NCI-H510A (cell line): ENCODE measurements around the gene FAH.

ENCODE experiments used
- DNase-seq: peaks from one replicate; lab custom pipeline; 2025; lab: John Stamatoyannopoulos, UW

FAH gene

DNA sequence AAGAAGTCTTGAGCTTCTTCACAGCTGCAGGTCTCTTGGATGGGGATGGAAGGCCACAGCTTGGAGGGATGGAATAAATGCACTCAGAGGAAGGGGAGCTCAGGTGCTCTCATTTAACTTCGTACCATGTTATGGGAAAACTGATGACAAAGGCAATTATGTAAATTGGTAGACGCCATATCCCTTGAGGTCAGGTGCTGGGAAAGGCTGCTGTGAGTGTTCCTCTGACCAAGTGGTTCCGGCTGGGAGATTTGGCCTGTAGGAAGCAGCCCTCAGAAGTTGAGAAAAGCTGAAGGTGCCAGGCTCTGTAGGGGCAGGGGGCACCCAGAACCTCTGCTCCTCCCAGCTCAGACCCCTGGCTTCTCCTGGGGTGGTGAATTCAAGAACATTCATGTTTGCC is 47.1 kb downstream of the FAH start:
- DNase-seq, result no peak

DNA sequence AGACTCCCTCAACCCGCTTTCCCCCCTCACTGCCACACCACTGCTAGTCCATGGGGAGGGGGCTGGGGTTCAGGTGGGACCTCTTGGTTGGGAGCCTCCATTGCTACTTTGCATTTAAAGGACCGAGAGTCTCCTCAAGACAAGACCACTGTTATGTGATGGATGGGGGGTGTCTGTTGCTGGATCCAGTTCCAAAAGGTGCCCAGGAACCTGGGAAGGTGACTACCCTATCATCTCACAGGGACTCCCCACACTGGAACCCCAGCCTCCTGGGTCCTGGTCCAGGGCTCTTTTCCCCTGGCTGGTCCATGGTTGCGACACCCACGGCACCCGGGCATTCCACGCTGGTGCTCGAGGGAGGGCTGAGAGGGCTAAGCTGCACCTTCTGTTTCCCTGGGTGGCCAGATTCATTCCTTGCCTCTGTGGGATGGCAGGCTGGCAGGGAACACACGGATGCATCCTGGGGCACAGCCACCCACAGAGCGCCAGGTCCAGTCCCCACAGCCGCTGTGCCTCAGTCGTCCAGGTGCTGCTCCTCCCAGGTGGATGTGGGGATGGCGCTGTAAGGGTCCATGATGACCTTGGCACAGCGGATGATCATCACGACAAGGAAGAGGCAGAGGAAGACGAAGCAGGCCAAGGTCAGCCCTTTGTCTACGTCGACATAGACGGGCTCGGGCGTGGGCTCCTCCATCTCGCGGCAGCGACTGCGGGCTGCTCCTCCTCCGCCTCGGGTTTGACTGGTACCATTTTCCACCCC is 48.6 kb downstream of the FAH start:
- DNase-seq, result no peak

DNA sequence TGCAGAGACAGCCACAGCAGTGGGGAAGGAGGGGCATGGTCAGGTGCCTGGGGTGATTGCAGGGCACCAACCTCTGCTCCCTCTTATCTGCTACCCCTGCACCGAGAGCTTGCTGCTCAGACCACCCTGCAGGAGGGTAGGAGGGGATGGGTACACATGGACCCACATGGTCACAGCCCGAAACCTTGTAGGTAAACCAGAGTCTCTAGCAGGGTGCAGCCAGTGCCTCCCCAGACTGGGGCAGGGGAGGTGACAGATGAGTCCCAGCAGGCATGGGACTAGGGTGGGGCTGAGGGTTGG is 49.2 kb downstream of the FAH start:
- DNase-seq, result no peak

DNA sequence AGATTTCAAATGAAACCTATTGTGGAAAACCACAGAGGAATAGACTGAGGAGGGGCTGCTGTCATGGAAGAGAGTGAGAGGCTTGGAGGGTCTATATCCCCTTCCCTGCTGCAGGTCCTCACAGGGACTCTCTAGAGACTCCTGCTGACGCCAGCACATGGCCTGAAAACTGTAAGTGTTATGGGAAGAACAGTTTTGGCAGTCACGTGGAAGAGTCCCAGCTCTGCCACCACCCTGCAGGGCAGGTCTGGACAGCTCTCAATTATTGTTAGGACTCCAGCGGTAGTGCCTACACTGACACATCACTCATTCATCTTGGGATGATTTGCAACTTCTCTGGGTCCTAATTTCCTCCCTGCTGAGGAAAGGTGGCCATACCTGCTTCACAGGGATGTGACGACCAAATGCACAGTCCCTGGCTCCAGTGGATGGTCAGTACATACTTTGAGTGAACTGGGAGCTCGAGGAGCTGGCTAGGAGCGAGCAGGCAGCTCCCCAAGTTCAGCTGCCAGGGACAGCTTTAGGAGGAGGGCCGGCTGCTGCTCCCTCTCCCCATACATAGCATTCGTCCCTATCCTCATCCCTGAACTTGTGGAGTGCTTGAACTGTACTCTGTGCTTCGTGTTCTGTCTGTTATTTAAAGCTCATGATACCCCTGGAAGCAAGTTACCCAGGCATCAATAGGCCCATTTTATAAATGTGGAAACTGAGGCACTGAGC is 50.0 kb downstream of the FAH start:
- no peak for DNase-seq

DNA sequence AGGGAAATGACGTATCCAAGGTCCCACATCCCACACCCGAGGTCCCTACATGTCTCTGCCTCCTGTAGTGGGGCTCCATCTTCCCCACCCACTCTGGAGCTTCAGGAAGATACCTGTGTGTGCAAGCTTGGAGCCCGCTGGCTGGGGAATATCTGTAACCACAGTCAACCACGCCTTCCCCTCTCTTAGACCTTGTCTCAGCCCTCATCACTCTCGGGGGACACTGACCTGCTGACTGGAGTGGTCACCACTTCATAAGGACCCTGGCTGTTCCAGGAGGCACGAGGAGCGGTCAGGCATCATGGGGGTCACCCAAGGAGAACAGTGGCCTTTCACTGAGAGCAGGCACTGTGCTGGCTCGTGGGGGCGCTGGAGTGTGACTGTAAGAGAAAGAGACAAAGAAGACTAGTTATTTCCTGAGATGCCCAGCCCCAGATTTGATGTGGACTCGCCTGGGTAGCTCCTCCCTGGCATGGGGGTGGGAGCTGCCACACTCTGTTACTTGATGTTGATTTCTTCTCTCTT is 50.6 kb downstream of the FAH start:
- DNase-seq, result no peak

DNA sequence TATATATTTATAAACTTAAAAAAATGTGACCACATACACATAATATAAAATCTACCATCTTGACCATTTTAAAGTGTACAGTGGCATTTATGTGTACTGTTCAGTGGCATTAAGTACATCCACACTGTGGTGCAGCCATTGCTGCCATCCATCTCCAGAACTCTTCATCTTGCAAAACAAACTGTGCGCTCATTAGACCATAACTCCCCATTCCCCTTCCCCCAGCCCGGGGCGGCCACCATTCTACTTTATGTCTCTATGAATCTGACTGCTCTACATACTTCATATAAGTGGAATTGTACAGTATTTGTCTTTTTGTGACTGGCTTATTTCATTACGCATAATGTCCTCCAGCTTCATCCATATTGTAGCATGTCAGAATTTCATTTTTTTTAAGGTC is 51.4 kb downstream of the FAH start:
- DNase-seq, result no peak

DNA sequence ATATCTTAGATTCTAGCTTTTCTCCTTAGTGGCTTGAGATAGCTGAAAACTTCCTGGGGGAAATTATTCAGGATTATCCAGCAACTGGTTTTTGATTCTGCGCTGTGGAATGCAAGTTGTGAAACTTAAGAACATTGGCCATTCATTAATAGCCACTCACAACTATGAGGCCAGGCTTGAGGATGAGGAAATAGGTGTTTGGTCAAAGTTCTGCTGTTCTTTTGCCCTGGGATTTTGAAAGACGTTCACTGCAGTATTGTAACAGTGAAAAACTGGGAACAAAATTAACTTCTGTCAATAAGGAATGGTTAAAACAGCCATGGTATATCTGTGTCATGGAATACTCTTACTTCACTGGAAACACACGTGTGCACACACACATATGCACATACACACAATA is 55.1 kb downstream of the FAH start:
- DNase-seq, result no peak

DNA sequence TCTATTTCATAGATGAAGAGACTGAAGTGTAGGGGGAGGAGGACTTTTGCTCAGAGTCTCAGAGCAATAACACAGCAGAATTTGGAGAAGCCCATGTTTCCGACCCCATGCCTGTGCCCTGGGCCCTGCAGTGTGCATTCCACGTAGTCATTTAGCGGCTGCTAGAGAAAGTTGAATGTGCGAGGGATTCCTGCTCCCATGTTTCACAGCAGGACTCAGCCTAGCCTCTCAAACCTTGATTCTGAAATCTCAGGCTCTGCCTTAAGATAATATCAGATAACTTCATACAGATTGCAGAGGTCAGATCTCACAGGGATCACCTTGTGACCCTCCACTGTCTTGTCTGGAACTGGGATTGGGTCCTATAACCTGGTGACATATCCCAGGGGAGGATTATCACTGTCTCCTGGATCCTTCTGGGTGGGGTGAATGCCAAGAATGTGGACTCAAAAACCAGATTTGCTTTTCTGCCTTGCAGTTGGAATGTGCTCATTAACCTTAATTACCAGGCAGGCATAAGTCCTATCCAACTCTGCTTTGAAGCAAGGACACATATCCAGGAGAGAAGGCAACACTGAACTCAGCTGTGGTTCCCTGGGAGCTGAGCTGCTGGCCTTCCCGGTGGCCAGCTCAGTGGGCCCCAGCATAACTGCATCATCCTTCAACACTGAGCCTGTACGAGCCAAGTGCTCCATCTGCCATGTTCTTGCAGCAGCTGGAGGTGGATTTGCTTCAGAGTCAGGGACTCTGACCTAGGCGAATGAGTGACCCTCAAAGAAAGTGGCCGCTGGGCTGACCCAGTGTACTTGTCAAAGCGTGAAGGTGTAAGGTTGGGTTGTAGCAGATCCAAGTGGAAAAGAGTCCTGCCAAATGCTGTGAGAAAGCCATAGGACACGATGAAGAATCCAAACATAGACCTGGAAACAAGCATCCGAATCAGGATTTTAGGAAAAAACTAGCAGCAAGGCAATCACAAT is 56.2 kb downstream of the FAH start:
- no peak for DNase-seq

DNA sequence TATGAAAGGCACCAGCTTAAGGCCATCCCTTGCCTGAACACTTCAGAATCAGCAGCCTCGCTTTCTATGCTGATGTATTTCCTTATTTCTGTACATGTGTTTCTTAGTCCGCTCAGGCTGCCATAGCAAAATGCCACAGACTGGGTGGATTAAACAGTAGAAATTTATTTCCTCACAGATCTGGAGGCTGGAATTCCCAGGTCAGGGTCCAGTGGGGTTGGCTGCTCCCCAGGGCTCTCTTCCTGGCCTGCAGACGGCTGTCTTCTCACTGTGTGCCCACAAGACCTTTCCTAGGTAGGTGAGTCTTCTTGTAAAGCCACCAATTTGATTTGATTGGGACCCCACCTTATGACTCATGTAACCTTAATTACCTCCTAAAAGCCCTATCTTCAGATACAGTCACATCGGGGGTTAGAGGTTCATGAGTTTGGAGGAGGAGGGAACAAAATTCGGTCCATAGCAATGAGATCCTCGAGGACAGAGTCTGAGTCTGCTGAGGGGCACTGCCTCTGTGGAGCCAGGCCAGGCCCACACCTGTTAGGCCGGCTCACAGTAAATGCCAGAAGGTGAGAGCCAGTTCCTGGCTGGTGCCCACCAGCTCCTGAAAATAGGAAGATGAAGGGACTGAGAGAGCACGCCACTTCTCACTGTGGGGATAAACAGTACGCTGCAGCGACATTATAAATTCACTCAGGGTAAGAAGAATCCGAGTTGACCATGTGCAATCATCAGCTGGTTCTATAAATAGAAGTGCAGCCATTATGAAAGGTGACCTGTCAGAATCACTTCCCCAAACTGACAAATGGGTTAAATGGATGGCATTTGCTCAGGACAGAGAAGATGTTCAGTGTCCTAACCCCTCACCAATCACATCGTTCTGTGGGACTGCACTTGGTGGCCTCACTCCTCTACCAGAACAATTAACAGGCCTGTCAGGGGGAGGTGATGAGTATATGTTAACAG is 58.1 kb downstream of the FAH start:
- no peak for DNase-seq

DNA sequence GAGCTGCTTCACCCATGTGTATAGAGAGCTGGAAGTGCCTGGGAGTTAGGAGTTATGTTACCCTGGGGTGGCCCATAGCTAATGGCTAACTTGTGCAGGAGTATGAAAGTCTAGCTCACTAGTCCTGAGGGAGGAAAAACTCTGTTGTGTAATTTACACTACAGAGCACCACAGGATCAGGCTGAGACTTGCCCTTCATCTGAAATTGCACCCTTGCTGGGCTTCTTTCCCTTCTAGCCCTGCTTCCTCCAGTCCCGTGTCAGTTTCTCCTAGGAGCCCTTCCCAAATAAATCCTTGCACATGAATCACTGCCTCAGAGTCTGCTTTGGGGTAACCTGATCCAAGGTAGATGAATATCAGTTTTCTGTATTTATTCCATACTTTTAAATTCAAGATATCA is 59.2 kb downstream of the FAH start:
- DNase-seq, result no peak

DNA sequence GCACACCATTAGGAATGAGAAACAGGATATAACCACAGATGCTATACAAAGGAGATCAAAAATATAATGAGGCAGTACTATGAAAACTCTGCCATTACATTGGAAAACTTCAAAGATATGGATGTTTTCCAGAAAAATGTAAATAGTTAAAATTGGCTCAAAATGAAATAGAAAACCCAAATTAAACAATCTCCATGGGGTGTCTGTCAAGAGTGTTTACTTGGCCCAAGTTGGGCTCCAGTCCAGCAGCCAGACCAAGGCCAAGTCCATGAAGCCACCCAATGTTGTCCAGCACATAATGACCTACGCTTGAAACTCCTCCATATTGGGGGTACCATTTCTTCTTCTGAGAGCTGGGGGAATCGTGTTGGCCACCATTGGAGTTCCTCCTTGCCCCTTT is 62.1 kb downstream of the FAH start:
- DNase-seq, result no peak

DNA sequence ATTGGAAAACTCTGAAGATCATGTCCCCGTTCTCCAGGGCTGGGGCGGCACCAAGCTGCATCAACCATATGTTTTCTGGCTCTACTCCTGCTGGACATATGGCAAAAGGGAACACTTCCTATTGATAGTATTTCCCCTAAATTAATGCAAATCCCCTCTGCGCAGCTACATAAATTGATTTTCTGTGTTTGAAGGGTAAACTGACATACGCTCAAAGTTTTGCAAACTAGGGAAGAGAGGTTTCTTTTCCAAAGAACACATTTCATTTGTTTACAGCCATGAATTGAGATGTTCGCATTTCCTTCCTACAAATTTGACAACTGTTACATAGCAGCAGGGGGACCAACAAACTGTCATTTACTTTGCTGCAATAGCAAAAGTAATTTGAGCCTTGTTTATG is 63.3 kb downstream of the FAH start:
- no peak for DNase-seq

DNA sequence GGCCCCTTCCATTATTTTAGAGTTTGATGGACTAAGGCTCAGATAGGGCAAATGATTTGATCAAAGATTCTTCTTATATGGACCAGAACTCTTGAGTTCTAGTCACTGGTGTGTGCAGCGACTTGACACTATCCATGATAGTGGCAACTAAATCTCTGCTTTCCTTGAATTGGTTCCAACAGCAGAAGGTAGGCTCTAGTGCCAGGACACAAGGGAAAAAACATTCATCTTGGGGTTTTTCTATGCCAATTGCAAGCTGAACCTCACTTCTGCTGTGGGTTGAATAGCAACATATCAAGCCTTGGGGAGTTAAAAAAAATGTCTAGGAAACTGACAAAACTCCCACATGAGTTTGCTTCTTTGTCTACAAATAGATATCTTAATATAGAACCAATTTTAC is 64.1 kb downstream of the FAH start:
- DNase-seq, result no peak

DNA sequence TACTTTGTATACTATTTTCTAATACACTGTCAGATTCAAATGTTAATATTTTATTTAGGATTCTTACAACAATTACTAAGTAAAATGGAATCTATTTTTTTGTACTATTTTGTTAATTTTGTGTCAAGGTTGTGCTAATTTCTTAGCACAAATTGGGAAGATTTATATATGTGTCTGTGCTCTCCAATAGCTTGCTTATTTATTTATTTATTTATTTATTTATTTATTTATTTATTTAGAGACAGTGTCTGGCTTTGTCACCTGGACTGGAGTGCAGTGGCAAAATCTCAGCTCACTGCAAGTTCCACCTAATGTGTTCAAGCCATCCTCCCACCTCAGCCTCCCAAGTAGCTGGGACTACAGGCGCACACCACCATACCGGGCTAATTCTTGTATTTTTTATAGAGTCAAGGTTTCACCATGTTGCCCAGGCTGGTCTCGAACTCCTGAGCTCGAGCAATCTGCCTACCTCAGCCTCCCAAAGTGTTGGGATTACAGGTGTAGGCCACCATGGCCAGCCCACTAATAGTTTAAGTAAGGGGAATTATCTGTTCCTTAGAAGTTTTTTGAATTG is 64.6 kb downstream of the FAH start:
- no peak for DNase-seq

DNA sequence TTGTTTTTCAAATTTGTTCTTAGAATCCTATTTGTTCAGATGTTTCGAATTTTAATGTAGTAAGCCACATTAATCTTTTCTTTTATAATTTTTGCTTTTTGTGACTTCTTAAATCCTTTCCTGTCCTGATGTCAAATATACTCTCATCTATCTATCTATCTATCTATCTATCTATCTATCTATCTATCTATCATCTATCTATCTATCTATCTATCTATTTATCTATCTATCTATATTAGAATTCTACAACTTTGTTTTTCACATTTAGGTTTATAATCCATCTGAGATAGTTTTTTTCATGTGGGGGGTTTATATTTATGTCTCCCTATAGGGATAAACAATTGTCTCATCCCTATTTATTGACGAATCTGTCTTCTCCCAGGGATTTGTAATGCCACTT is 67.2 kb downstream of the FAH start:
- no peak for DNase-seq

DNA sequence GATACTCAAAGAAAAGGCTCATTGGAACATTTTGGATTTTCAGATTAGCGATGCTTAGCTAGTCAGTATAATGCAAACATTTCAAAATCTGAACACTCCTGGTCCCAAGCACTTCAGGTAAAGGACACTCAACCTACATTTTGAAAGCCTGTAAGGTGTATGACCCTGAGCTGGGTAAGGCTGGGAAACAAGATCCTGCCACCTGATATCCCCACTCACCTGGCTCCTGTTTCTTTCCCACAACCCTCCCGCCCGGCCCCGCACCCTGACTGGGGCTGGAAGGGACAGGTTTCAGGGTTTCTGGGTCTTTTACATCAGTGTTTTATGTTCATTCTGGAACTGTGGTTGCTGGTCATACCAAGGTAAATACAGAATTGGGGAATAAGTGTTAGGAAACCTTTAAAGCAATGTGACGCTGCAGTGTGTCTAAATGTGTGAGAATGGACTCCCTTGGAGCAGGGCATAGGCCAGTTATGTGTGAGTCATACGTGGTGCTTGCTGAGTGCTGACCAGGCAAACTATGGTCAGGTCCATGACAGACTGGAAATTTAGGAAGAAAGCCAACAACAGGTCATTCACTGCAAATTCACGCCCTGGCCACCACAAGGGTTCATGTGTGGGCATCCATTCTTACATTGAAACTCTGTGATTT is 76.3 kb downstream of the FAH start:
- no peak for DNase-seq

DNA sequence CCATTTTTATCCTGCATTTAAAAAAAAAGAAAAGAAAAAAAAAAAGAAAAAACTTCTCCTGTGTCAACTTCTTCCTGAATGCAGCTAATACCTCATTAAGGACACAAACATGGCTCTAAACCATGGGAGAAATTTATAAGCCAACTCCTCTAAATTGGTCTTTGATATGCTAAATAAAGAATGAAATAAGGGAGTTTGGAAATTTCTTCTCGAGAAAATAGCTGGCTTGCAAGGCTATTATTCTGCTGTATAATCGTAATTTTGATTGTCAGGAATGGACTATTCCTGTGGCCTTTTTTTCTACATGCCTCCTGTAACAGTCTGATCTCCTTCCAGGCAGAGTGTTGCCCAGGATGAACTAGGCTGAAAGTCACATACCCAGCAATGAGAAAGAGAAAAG is 78.6 kb downstream of the FAH start:
- DNase-seq, result no peak

DNA sequence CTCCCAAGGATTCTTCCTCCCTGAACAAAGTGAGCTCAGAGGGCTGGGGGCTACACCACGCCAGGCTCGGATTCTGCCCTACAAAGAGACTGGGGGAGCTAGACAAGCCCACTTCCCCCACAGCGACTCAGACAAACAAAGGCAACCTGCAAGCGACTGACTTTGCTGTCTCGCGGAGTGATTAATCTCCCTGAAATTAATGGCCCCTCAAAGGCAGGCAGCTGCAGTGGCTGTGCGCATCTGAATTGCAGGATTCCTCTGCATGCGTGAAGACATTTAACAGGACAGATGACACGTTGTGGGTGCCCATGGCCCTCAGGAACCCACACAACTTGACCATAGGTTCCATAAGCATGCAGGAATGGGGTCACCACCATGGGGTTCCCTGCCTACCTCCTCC is 80.8 kb downstream of the FAH start:
- DNase-seq, result no peak

DNA sequence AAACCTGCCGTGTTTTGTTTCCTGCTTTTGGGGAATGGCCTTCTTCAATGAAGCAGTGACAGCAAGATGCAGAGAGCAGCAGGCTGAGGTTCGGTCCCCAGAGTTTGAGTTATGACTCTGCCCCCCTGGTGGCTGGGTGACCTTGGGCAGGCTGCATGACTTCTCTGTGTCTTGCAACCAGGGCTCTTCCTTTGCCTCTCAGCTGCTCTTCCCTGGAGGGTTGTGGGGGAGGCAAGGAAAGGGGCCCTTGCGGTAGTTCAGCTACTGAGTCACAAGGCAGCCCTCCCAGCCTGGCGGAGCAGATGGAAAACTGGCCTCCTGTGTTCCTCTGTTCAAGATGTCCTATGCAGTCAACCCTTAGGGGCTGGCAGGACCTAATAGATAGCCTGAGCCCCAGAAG is 82.1 kb downstream of the FAH start:
- no peak for DNase-seq
